ENCODE data around the gene MPEG1.

GRCh38 chr11:59191890-59192289, 20.8 kb downstream of the MPEG1 start:
- TF ChIP-seq CTCF (IDR thresholded peaks at IDR 0.05; ENCODE audit: low read depth, low read length, poor library complexity, severe bottlenecking) (no peak), EZH2phosphoT487 (IDR thresholded peaks at IDR 0.05; ENCODE audit: borderline replicate concordance, low read length) (no peak)

Data from DOHH2 (cell line).